Measurements from ENCODE around the gene BDKRB2. TPM values are rescaled to one million over a fixed set of nuclear protein-coding genes. Genes with fewer than 3 reads are reported as not detected.
"Not testable (repeated sequence)": the region's sequence is repeated elsewhere in the genome, so short reads cannot be mapped to it uniquely, and the experiment has no call there.

Gene BDKRB2
- total and polyA plus RNA-seq, 7 donors: 0.11 to 0.56 (median 0.35) TPM

DNA sequence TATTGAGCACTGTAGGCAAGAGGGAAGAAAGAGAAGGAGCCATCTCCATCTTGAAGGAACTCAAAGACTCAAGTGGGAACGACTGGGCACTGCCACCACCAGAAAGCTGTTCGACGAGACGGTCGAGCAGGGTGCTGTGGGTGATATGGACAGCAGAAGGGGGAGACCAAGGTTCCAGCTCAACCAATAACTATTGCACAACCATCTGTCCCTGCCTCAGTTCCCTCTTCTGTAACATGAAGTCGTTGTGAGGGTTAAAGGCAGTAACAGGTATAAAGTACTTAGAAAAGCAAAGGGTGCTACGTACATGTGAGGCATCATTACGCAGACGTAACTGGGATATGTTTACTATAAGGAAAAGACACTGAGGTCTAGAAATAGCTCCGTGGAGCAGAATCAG is 37.5 kb downstream of the BDKRB2 start:
- no peak overlapping the region for H3K27ac ChIP-seq
- intact Hi-C loops (cut with DNase I): no loop called here
- 90 to 94% (median 94%) methylated on average over 10 of the region's 10 CpGs for WGBS, 3 donors
- no peak overlapping the region for H3K4me3 ChIP-seq
- no peaks in the 10 kb centered on the region for H3K27me3 ChIP-seq (ENCODE audit: insufficient read depth in 3 of 3, low read length in 2 of 3)
- TF ChIP-seq, protein P1, sequence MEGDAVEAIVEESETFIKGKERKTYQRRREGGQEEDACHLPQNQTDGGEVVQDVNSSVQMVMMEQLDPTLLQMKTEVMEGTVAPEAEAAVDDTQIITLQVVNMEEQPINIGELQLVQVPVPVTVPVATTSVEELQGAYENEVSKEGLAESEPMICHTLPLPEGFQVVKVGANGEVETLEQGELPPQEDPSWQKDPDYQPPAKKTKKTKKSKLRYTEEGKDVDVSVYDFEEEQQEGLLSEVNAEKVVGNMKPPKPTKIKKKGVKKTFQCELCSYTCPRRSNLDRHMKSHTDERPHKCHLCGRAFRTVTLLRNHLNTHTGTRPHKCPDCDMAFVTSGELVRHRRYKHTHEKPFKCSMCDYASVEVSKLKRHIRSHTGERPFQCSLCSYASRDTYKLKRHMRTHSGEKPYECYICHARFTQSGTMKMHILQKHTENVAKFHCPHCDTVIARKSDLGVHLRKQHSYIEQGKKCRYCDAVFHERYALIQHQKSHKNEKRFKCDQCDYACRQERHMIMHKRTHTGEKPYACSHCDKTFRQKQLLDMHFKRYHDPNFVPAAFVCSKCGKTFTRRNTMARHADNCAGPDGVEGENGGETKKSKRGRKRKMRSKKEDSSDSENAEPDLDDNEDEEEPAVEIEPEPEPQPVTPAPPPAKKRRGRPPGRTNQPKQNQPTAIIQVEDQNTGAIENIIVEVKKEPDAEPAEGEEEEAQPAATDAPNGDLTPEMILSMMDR (IDR thresholded peaks at IDR 0.05): no peak
- H3K36me3 ChIP-seq (ENCODE audit: insufficient read depth in 1 of 2, low read depth in 1 of 2): no peaks in the 10 kb centered on the region
- no peaks in the 10 kb centered on the region for H3K9me3 ChIP-seq
- no peak for ATAC-seq
- no peak for DNase-seq
- no peaks in the 10 kb centered on the region for H3K4me1 ChIP-seq

DNA sequence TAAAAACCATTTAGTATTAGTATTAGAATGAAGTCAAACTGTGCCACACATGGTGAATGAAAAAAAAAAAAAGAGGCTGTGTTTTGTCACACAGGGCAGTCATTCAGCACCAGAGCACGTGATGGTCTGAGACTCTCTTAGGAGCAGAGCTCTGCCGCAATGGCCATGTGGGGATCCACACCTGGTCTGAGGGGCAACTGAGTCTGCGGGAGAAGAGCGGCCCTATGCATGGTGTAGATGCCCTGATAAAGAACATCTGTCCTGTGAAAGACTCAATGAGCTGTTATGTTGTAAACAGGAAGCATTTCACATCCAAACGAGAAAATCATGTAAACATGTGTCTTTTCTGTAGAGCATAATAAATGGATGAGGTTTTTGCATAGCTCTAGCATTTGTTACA is 39.1 kb downstream of the BDKRB2 start:
- WGBS, 3 donors: 55 to 61% (median 60%) methylated on average over 5 of the region's 5 CpGs
- Histone ChIP-seq H3K36me3 (ENCODE audit: insufficient read depth in 1 of 2, low read depth in 1 of 2) (no peaks in the 10 kb centered on the region), H3K4me3 (no peak overlapping the region), H3K9me3 (no peaks in the 10 kb centered on the region), H3K27me3 (ENCODE audit: insufficient read depth in 3 of 3, low read length in 2 of 3) (no peaks in the 10 kb centered on the region), H3K27ac (no peak overlapping the region), H3K4me1 (no peaks in the 10 kb centered on the region)
- intact Hi-C loops (cut with DNase I): no loop called here
- DNase-seq (no peak), ATAC-seq (no peak)
- TF ChIP-seq, protein P1 (IDR thresholded peaks at IDR 0.05): no peak

DNA sequence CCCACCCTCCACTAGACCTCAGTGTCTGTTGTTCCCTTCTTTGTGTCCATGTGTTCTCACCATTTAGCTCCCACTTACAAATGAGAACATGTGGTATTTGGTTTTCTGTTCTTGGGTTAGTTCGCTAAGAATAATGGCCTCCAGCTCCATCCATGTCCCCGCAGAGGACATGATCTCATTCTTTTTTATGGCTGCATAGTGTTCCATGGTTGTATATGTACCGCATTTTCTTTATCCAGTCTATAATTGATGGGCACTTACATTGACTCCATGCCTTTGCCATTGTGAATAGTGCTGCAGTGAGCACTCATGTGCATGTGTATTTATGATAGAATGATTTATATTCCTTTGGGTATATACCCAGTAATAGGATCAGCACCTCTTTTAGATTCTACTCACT is 40.4 kb downstream of the BDKRB2 start:
- H3K4me1 ChIP-seq; H3K4me3 ChIP-seq; H3K27me3 ChIP-seq (ENCODE audit: insufficient read depth in 3 of 3, low read length in 2 of 3); intact Hi-C loops (cut with DNase I); DNase-seq; H3K9me3 ChIP-seq; ATAC-seq; H3K36me3 ChIP-seq (ENCODE audit: insufficient read depth in 1 of 2, low read depth in 1 of 2); H3K27ac ChIP-seq: not testable (repeated sequence)
- WGBS, 3 donors: 96 to 97% (median 97%) methylated on average over 3 of the region's 3 CpGs

DNA sequence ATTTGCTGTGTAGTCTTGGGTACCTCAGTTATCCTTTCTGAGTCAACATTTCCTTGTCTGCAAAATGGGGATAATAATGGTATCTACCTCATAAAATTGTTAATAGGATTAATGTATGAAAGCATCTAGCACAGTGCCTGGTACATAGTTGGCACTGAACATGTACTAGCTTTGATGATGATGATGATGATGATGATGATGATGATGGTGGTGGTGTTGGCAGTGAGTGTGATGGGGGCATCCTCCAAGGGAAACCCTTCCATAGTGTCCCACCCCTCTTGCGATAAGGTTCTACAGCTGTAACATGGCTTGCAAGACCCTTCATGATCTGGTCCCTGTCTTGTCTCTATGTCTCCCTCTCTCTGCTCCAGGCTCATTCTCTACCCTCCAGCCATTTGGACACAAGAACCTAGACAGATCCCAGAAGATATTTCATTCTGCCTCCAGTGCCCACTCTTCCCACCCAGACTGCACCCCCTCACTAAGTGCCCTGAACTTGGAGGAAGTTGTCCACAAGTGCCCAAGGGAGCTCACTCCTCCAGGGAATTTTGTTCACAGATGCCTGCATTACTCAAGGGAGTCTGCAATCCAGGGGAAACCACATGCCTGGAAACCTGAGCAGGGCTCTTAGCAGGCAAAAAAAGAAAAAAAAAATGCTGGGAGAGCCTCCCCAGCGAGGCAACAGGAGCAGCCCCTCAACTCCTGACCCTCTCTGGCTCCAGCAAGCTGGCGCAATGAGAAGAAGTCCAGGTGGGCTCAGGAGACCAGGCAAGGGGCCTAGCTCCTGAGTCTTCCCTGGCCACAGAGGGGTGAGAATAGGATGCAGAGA is 41.3 kb downstream of the BDKRB2 start:
- H3K27me3 ChIP-seq (ENCODE audit: insufficient read depth in 3 of 3, low read length in 2 of 3): peaks cover 0 to 4% (median 0%) of the 10 kb centered on the region in 3 donors
- H3K27ac ChIP-seq: no peak overlapping the region
- no peaks in the 10 kb centered on the region for H3K36me3 ChIP-seq (ENCODE audit: insufficient read depth in 1 of 2, low read depth in 1 of 2)
- H3K4me3 ChIP-seq: no peak overlapping the region
- no peak for ATAC-seq
- intact Hi-C loops (cut with DNase I): no loop called here
- 76 to 96% (median 82%) methylated on average over 3 of the region's 3 CpGs for WGBS, 3 donors
- DNase-seq: no peak
- TF ChIP-seq, protein P1 (IDR thresholded peaks at IDR 0.05): no peak
- no peaks in the 10 kb centered on the region for H3K9me3 ChIP-seq
- no peaks in the 10 kb centered on the region for H3K4me1 ChIP-seq

DNA sequence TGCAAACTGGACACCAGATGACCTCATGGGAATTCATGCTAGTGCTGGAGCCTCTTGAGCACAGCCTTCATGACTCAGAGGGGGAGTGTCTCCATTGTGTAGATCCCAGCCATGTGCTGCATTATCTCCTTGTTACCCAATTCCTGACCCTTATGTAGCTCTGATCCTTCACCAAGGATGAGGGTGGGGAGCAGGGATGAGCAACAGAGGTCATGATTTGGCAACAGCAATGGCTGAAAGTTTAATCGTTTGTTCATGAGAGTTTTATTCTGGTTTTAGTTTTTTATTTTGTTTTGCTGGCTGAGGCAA is 41.9 kb downstream of the BDKRB2 start:
- H3K4me3 ChIP-seq: no peak overlapping the region
- ATAC-seq (peak in 1 of 4 donors; percentile 40), DNase-seq (no peak)
- H3K9me3 ChIP-seq: no peaks in the 10 kb centered on the region
- 68 to 77% (median 70%) methylated on average over 1 of the region's 1 CpG for WGBS, 3 donors
- intact Hi-C loops (cut with DNase I): no loop called here
- no peaks in the 10 kb centered on the region for H3K36me3 ChIP-seq (ENCODE audit: insufficient read depth in 1 of 2, low read depth in 1 of 2)
- peaks cover 0 to 7% (median 0%) of the 10 kb centered on the region in 3 donors for H3K27me3 ChIP-seq (ENCODE audit: insufficient read depth in 3 of 3, low read length in 2 of 3)
- TF ChIP-seq, protein P1 (IDR thresholded peaks at IDR 0.05): no peak
- H3K27ac ChIP-seq: no peak overlapping the region
- no peaks in the 10 kb centered on the region for H3K4me1 ChIP-seq
